SK-N-SH treated with all-trans-retinoic acid at 6 μM for 48 hours (cell line): Measurements from ENCODE around the gene CCDC167.

Experiments used
- ATAC-seq: fragments of 200-7000 bp; cut with Tn5 transposase; 3 replicates; pipeline ENCODE4 v1.9.1; 2020; ENCODE audit warnings: mild to moderate bottlenecking, moderate library complexity
- ARNTL ChIP-seq: fragments of 450-650 bp; formaldehyde crosslinking; IDR thresholded peaks from 2 replicates; pipeline ENCODE4 v1.5.0; 2020; ENCODE audit warnings: low read depth, mild to moderate bottlenecking, moderate library complexity, borderline replicate concordance
- BACH2 ChIP-seq: fragments of 250-450 bp; sonication (Bioruptor Pico); IDR thresholded peaks from 2 replicates; pipeline ENCODE4 v1.9.0; 2021; ENCODE audit warnings: mild to moderate bottlenecking, borderline replicate concordance
- ESRRG ChIP-seq: fragments of 250-450 bp; sonication (Bioruptor Pico); IDR thresholded peaks from 2 replicates; pipeline ENCODE4 v1.6.1; 2021; ENCODE audit warnings: mild to moderate bottlenecking
- GLIS3 ChIP-seq: fragments of 250-450 bp; sonication (Bioruptor Pico); IDR thresholded peaks from 2 replicates; pipeline ENCODE4 v1.5.0; 2020; ENCODE audit warnings: mild to moderate bottlenecking, moderate library complexity
- ISL1 ChIP-seq: fragments of 250-450 bp; sonication (Bioruptor Pico); IDR thresholded peaks from 2 replicates; pipeline ENCODE4 v2.1.2; 2022; ENCODE audit warnings: mild to moderate bottlenecking, moderate library complexity
- OSR1 ChIP-seq: fragments of 250-450 bp; sonication (Bioruptor Pico); IDR thresholded peaks from 2 replicates; pipeline ENCODE4 v1.8.0; 2022; ENCODE audit warnings: moderate library complexity, mild to moderate bottlenecking, inconsistent platforms
- POU6F1 ChIP-seq: fragments of 250-450 bp; sonication (Bioruptor Pico); IDR thresholded peaks from 2 replicates; pipeline ENCODE4 v1.8.0; 2021; ENCODE audit warnings: low read depth, mild to moderate bottlenecking, moderate library complexity, borderline replicate concordance
- PPARA ChIP-seq: fragments of 250-450 bp; sonication (Bioruptor Pico); IDR thresholded peaks from 2 replicates; pipeline ENCODE4 v1.5.0; 2020; ENCODE audit warnings: mild to moderate bottlenecking, borderline replicate concordance
- RARB ChIP-seq: fragments of 250-450 bp; sonication (Bioruptor Pico); IDR thresholded peaks from 2 replicates; pipeline ENCODE4 v1.8.0; 2021; ENCODE audit warnings: mild to moderate bottlenecking, moderate library complexity
- SNAI2 ChIP-seq: fragments of 250-450 bp; sonication (Bioruptor Pico); IDR thresholded peaks from 2 replicates; pipeline ENCODE4 v1.5.0; 2020; ENCODE audit warnings: mild to moderate bottlenecking, moderate library complexity
- TCF4 ChIP-seq: fragments of 250-450 bp; sonication (Bioruptor Pico); IDR thresholded peaks from 2 replicates; pipeline ENCODE4 v1.8.0; 2021; ENCODE audit warnings: mild to moderate bottlenecking, moderate library complexity, borderline replicate concordance
- TOX ChIP-seq: fragments of 250-450 bp; sonication (Bioruptor Pico); IDR thresholded peaks from 2 replicates; pipeline ENCODE4 v1.8.0; 2021; ENCODE audit warnings: mild to moderate bottlenecking, moderate library complexity, borderline replicate concordance
- TSHZ2 ChIP-seq: fragments of 250-450 bp; sonication (Bioruptor Pico); IDR thresholded peaks from 2 replicates; pipeline ENCODE4 v1.5.0; 2020; ENCODE audit warnings: mild to moderate bottlenecking, moderate library complexity
- ZC3H10 ChIP-seq: fragments of 250-450 bp; sonication (Bioruptor Pico); IDR thresholded peaks from 2 replicates; pipeline ENCODE4 v1.5.1; 2021; ENCODE audit warnings: mild to moderate bottlenecking, moderate library complexity
- ZFP3 ChIP-seq: fragments of 250-450 bp; sonication (Bioruptor Pico); IDR thresholded peaks from 2 replicates; pipeline ENCODE4 v1.5.0; 2020; ENCODE audit warnings: mild to moderate bottlenecking, moderate library complexity
- ZFP30 ChIP-seq: fragments of 450-650 bp; formaldehyde crosslinking; IDR thresholded peaks from 2 replicates; pipeline ENCODE4 v1.5.0; 2022; ENCODE audit warnings: mild to moderate bottlenecking, moderate library complexity
- ZNF565 ChIP-seq: fragments of 450-650 bp; formaldehyde crosslinking; conservative IDR thresholded peaks from 2 replicates; pipeline ENCODE4 v1.5.0; 2020; ENCODE audit warnings: low read depth, mild to moderate bottlenecking, moderate library complexity
- ZNF70 ChIP-seq: fragments of 450-650 bp; formaldehyde crosslinking; IDR thresholded peaks from 2 replicates; pipeline ENCODE4 v1.5.0; 2020; ENCODE audit warnings: mild to moderate bottlenecking, moderate library complexity
- ZNF8 ChIP-seq: fragments of 450-650 bp; formaldehyde crosslinking; IDR thresholded peaks from 2 replicates; pipeline ENCODE4 v1.5.0; 2020; ENCODE audit warnings: mild to moderate bottlenecking, moderate library complexity
- TF ChIP-seq, protein P1 (sequence below): fragments of 250-450 bp; sonication (Bioruptor Pico); IDR thresholded peaks from 2 replicates; pipeline ENCODE4 v1.8.0; 2020; ENCODE audit warnings: mild to moderate bottlenecking, moderate library complexity, borderline replicate concordance
- TF ChIP-seq, protein P2 (sequence below): fragments of 250-450 bp; sonication (Bioruptor Pico); IDR thresholded peaks from 2 replicates; pipeline ENCODE4 v1.5.1; 2020; ENCODE audit warnings: low read depth, mild to moderate bottlenecking, moderate library complexity

The CCDC167 gene

GRCh38 chr6:37495244-37495934, 4.3 kb downstream of the CCDC167 start:
- TF ChIP-seq ZNF8 (CRISPR knock-in tag) (no peak), ARNTL (CRISPR knock-in tag) (no peak), ZC3H10 (no peak)
- TF ChIP-seq, all 23 proteins: peak for 0
- no peak for ATAC-seq

DNA sequence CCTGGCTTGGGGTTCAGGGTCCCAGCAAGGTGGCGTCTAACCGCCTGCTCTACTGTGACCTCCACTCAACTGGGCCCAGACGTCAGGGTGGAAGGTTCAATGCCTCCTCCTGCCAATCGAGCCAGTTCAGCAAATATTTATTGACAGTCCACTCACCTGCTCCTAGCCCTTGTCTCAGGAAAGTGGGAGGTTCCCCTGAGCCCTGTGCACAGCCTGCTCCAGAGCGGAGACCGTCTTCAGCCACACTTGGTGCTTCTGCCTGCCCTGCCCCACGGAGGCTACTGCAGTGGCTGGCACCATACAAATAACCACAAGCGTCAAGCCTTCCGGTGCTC, 6.1 kb downstream of the CCDC167 start:
- ATAC-seq, result no peak
- TF ChIP-seq SNAI2 (no peak), ZNF70 (no peak), TCF4 (CRISPR knock-in tag) (no peak), PPARA (CRISPR knock-in tag) (no peak), ZC3H10 (no peak), TOX (CRISPR knock-in tag) (no peak), RARB (no peak), ZFP3 (CRISPR knock-in tag) (no peak), POU6F1 (CRISPR knock-in tag) (no peak), GLIS3 (CRISPR knock-in tag) (no peak), ARNTL (CRISPR knock-in tag) (no peak), OSR1 (CRISPR knock-in tag) (no peak)
- TF ChIP-seq, protein P1, sequence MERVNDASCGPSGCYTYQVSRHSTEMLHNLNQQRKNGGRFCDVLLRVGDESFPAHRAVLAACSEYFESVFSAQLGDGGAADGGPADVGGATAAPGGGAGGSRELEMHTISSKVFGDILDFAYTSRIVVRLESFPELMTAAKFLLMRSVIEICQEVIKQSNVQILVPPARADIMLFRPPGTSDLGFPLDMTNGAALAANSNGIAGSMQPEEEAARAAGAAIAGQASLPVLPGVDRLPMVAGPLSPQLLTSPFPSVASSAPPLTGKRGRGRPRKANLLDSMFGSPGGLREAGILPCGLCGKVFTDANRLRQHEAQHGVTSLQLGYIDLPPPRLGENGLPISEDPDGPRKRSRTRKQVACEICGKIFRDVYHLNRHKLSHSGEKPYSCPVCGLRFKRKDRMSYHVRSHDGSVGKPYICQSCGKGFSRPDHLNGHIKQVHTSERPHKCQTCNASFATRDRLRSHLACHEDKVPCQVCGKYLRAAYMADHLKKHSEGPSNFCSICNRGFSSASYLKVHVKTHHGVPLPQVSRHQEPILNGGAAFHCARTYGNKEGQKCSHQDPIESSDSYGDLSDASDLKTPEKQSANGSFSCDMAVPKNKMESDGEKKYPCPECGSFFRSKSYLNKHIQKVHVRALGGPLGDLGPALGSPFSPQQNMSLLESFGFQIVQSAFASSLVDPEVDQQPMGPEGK, result no peak
- TF ChIP-seq, all 23 proteins: peak for 0

- TF ChIP-seq GLIS3 (CRISPR knock-in tag), result no peak
- TF ChIP-seq ZFP3 (CRISPR knock-in tag), result no peak
- TF ChIP-seq BACH2 (CRISPR knock-in tag), result no peak
- no peak for TF ChIP-seq ARNTL (CRISPR knock-in tag)
- TF ChIP-seq TCF4 (CRISPR knock-in tag), result no peak
- no peak for TF ChIP-seq ISL1 (CRISPR knock-in tag)
- TF ChIP-seq ZNF8 (CRISPR knock-in tag), result no peak
- no peak for TF ChIP-seq TSHZ2 (CRISPR knock-in tag)
- TF ChIP-seq, protein P2, sequence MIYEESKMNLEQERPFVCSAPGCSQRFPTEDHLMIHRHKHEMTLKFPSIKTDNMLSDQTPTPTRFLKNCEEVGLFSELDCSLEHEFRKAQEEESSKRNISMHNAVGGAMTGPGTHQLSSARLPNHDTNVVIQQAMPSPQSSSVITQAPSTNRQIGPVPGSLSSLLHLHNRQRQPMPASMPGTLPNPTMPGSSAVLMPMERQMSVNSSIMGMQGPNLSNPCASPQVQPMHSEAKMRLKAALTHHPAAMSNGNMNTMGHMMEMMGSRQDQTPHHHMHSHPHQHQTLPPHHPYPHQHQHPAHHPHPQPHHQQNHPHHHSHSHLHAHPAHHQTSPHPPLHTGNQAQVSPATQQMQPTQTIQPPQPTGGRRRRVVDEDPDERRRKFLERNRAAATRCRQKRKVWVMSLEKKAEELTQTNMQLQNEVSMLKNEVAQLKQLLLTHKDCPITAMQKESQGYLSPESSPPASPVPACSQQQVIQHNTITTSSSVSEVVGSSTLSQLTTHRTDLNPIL, result no peak
- TF ChIP-seq ESRRG (CRISPR knock-in tag), result no peak
- no peak for TF ChIP-seq ZFP30 (CRISPR knock-in tag)
- no peak for TF ChIP-seq RARB
- TF ChIP-seq, protein P1, result no peak
- TF ChIP-seq ZC3H10, result no peak
- TF ChIP-seq ZNF565 (CRISPR knock-in tag), result no peak
- no peak for TF ChIP-seq ZNF70
- no peak for ATAC-seq
Measured at GRCh38 chr6:37492991-37493660, 6.6 kb downstream of the CCDC167 start.
